GM21367 (cell line): Measurements from ENCODE around the gene ARHGEF16.

Source experiments
- ATAC-seq: cut with Tn5 transposase; IDR thresholded peaks from one replicate; pipeline ENCODE4 v1.9.1; 2021; ENCODE audit not compliant: unreplicated experiment

The ARHGEF16 gene

GRCh38 chr1:3479511-3480368, 25.3 kb downstream of the ARHGEF16 start:
- no peak for ATAC-seq

GRCh38 chr1:3480369-3480719, 25.9 kb downstream of the ARHGEF16 start:
- ATAC-seq = no peak

GRCh38 chr1:3481046-3481445, 26.6 kb downstream of the ARHGEF16 start:
- no peak for ATAC-seq

GRCh38 chr1:3481836-3482375, 27.4 kb downstream of the ARHGEF16 start:
- no peak for ATAC-seq

- ATAC-seq = no peak
These were observed 27.9 kb downstream of the ARHGEF16 start for GRCh38 chr1:3482378-3482849.

- ATAC-seq = no peak
These were observed 28.9 kb downstream of the ARHGEF16 start for GRCh38 chr1:3483380-3483779.

- ATAC-seq = no peak
These were observed 29.5 kb downstream of the ARHGEF16 start for GRCh38 chr1:3483801-3484444.

GRCh38 chr1:3485016-3485415, 30.6 kb downstream of the ARHGEF16 start:
- ATAC-seq = no peak

- no peak for ATAC-seq
These were observed 34.0 kb downstream of the ARHGEF16 start for GRCh38 chr1:3488432-3488831.

GRCh38 chr1:3490046-3490745, 35.7 kb downstream of the ARHGEF16 start:
- ATAC-seq = no peak

GRCh38 chr1:3491291-3492246, 37.1 kb downstream of the ARHGEF16 start:
- ATAC-seq = no peak

GRCh38 chr1:3492545-3493246, 38.2 kb downstream of the ARHGEF16 start:
- ATAC-seq = no peak

GRCh38 chr1:3494321-3495308, 40.1 kb downstream of the ARHGEF16 start:
- ATAC-seq = no peak

- no peak for ATAC-seq
These were observed 41.6 kb downstream of the ARHGEF16 start for GRCh38 chr1:3495776-3496745.

- ATAC-seq = no peak
These were observed 42.5 kb downstream of the ARHGEF16 start for GRCh38 chr1:3496916-3497315.

GRCh38 chr1:3497521-3497920, 43.1 kb downstream of the ARHGEF16 start:
- ATAC-seq = no peak

- no peak for ATAC-seq
These were observed 43.9 kb downstream of the ARHGEF16 start for GRCh38 chr1:3498246-3498930.
